ENCODE data around the gene DYNC1H1.

Gene DYNC1H1

GRCh38 chr14:101962503-101962874 lies 1.9 kb upstream of the DYNC1H1 start:
- Histone ChIP-seq H3K36me3 (ENCODE audit: control insufficient read depth, insufficient read depth, low read length) (no peaks in the 10 kb centered on the region), H3K79me2 (peaks cover 14% of the 10 kb centered on the region), H3K4me1 (peaks cover 4% of the 10 kb centered on the region), H3K9ac (no peak overlapping the region), H3K9me3 (ENCODE audit: control insufficient read depth, low read length) (no peaks in the 10 kb centered on the region), H3K4me3 (ENCODE audit: low read depth, low read length) (no peak overlapping the region), H2AFZ (no peak overlapping the region), H3K27me3 (ENCODE audit: control insufficient read depth, insufficient read depth, low read length) (no peaks in the 10 kb centered on the region), H3K4me2 (ENCODE audit: low read length) (no peak overlapping the region), H3K27ac (no peak overlapping the region)
- TF ChIP-seq, protein P1, sequence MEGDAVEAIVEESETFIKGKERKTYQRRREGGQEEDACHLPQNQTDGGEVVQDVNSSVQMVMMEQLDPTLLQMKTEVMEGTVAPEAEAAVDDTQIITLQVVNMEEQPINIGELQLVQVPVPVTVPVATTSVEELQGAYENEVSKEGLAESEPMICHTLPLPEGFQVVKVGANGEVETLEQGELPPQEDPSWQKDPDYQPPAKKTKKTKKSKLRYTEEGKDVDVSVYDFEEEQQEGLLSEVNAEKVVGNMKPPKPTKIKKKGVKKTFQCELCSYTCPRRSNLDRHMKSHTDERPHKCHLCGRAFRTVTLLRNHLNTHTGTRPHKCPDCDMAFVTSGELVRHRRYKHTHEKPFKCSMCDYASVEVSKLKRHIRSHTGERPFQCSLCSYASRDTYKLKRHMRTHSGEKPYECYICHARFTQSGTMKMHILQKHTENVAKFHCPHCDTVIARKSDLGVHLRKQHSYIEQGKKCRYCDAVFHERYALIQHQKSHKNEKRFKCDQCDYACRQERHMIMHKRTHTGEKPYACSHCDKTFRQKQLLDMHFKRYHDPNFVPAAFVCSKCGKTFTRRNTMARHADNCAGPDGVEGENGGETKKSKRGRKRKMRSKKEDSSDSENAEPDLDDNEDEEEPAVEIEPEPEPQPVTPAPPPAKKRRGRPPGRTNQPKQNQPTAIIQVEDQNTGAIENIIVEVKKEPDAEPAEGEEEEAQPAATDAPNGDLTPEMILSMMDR (IDR thresholded peaks at IDR 0.05) = no peak

- Histone ChIP-seq H3K27ac (no peak overlapping the region), H2AFZ (no peak overlapping the region), H3K36me3 (ENCODE audit: control insufficient read depth, insufficient read depth, low read length) (no peaks in the 10 kb centered on the region), H3K27me3 (ENCODE audit: control insufficient read depth, insufficient read depth, low read length) (no peaks in the 10 kb centered on the region), H3K79me2 (peaks cover 19% of the 10 kb centered on the region), H3K9ac (no peak overlapping the region), H3K4me2 (ENCODE audit: low read length) (no peak overlapping the region), H3K4me3 (ENCODE audit: low read depth, low read length) (no peak overlapping the region), H3K4me1 (peaks cover 4% of the 10 kb centered on the region), H3K9me3 (ENCODE audit: control insufficient read depth, low read length) (no peaks in the 10 kb centered on the region)
- TF ChIP-seq, protein P1 (IDR thresholded peaks at IDR 0.05) = no peak
These were observed 1.3 kb upstream of the DYNC1H1 start for GRCh38 chr14:101963052-101963451.

GRCh38 chr14:101963656-101964296 lies 597 bp upstream of the DYNC1H1 start:
- Histone ChIP-seq H3K4me1 (peaks cover 4% of the 10 kb centered on the region), H3K4me3 (ENCODE audit: low read depth, low read length) (no peak overlapping the region), H3K36me3 (ENCODE audit: control insufficient read depth, insufficient read depth, low read length) (no peaks in the 10 kb centered on the region), H3K27ac (peak overlapping the region; percentile 43), H3K4me2 (ENCODE audit: low read length) (peak overlapping the region; percentile 51), H3K9me3 (ENCODE audit: control insufficient read depth, low read length) (no peaks in the 10 kb centered on the region), H3K79me2 (peaks cover 27% of the 10 kb centered on the region), H2AFZ (peak overlapping the region; percentile 89), H3K9ac (no peak overlapping the region), H3K27me3 (ENCODE audit: control insufficient read depth, insufficient read depth, low read length) (no peaks in the 10 kb centered on the region)
- TF ChIP-seq, protein P1 (IDR thresholded peaks at IDR 0.05) = no peak

- TF ChIP-seq, protein P1 (IDR thresholded peaks at IDR 0.05) = no peak
- H3K4me1 ChIP-seq = peaks cover 4% of the 10 kb centered on the region
- peak overlapping the region; percentile 98 for H2AFZ ChIP-seq
- H3K36me3 ChIP-seq (ENCODE audit: control insufficient read depth, insufficient read depth, low read length) = no peaks in the 10 kb centered on the region
- no peaks in the 10 kb centered on the region for H3K9me3 ChIP-seq (ENCODE audit: control insufficient read depth, low read length)
- H3K27me3 ChIP-seq (ENCODE audit: control insufficient read depth, insufficient read depth, low read length) = no peaks in the 10 kb centered on the region
- peak overlapping the region; percentile 87 for H3K27ac ChIP-seq
- H3K4me3 ChIP-seq (ENCODE audit: low read depth, low read length) = peak overlapping the region; percentile 70
- peaks cover 39% of the 10 kb centered on the region for H3K79me2 ChIP-seq
- peak overlapping the region; percentile 93 for H3K9ac ChIP-seq
- peak overlapping the region; percentile 79 for H3K4me2 ChIP-seq (ENCODE audit: low read length)
These were observed 790 bp downstream of the DYNC1H1 start for GRCh38 chr14:101965181-101965544.
